ENCODE data around the gene MYRF.

MYRF gene

DNA sequence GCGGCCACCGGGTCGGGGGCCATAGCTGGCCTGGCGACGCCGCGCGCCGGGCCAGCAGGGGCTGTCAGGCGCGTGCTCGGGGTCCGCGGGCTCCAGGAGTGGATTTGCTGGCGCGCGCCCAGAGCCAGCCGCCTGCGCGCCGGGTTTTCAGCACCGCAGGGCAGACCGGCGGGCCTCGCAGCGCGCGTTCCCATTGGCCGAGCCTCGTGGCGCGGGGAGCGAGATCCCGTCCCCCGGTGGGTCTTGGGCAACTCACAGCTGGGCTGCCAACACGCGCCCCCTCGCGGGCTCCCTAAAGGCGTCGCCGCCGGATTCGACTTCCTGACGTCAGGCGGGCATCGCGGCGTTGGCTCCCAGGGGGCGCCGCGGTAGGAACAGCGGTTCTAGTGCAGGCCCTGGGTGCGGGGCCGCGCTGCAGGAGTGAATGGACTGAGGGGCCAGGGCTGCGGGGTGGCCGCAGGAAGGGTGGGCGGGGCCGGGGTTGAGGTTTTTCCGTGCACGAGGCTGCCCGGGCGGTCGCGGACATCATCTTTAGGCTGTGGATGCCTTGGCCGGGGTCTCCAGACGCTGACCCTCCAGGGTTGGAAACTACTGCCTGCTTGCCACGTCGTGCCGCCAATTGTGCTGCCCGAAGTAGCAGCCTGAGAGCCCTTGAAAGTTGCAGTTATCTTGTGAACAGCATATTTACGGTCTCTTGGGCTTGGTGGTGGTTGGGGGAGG, 64.5 kb downstream of the MYRF start, which contains the start of gene FADS1 (continued):
- TF ChIP-seq, protein P1, sequence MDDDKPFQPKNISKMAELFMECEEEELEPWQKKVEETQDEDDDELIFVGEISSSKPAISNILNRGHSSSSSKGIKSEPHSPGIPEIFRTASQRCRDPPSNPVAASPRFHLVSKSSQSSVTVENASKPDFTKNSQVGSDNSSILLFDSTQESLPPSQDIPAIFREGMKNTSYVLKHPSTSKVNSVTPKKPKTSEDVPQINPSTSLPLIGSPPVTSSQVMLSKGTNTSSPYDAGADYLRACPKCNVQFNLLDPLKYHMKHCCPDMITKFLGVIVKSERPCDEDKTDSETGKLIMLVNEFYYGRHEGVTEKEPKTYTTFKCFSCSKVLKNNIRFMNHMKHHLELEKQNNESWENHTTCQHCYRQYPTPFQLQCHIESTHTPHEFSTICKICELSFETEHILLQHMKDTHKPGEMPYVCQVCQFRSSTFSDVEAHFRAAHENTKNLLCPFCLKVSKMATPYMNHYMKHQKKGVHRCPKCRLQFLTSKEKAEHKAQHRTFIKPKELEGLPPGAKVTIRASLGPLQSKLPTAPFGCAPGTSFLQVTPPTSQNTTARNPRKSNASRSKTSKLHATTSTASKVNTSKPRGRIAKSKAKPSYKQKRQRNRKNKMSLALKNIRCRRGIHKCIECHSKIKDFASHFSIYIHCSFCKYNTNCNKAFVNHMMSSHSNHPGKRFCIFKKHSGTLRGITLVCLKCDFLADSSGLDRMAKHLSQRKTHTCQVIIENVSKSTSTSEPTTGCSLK (tag by site-specific recombination; IDR thresholded peaks at IDR 0.05): no peak
- TF ChIP-seq ZBTB8A (tag by site-specific recombination; IDR thresholded peaks at IDR 0.05) (peak; percentile 100), ZNF155 (tag by site-specific recombination; IDR thresholded peaks at IDR 0.05) (no peak), ZNF416 (tag by site-specific recombination; IDR thresholded peaks at IDR 0.05) (no peak), ZNF169 (tag by site-specific recombination; IDR thresholded peaks at IDR 0.05) (no peak), ZBTB21 (tag by site-specific recombination; IDR thresholded peaks at IDR 0.05) (peak; percentile 78), ZNF555 (tag by site-specific recombination; conservative IDR thresholded peaks at IDR 0.05) (no peak), HOXD13 (CRISPR knock-in tag; IDR thresholded peaks at IDR 0.05; ENCODE audit: borderline replicate concordance) (no peak), KLF1 (tag by site-specific recombination; IDR thresholded peaks at IDR 0.05) (peak; percentile 46), ZNF677 (tag by site-specific recombination; IDR thresholded peaks at IDR 0.05) (no peak), RBAK (tag by site-specific recombination; IDR thresholded peaks at IDR 0.05) (no peak), ZBTB1 (tag by site-specific recombination; IDR thresholded peaks at IDR 0.05) (no peak), ZNF121 (tag by site-specific recombination; IDR thresholded peaks at IDR 0.05) (peak; percentile 44; the same call in 1 of the 2 replicates)
- TF ChIP-seq, protein P2, sequence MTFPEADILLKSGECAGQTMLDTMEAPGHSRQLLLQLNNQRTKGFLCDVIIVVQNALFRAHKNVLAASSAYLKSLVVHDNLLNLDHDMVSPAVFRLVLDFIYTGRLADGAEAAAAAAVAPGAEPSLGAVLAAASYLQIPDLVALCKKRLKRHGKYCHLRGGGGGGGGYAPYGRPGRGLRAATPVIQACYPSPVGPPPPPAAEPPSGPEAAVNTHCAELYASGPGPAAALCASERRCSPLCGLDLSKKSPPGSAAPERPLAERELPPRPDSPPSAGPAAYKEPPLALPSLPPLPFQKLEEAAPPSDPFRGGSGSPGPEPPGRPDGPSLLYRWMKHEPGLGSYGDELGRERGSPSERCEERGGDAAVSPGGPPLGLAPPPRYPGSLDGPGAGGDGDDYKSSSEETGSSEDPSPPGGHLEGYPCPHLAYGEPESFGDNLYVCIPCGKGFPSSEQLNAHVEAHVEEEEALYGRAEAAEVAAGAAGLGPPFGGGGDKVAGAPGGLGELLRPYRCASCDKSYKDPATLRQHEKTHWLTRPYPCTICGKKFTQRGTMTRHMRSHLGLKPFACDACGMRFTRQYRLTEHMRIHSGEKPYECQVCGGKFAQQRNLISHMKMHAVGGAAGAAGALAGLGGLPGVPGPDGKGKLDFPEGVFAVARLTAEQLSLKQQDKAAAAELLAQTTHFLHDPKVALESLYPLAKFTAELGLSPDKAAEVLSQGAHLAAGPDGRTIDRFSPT (tag by site-specific recombination; IDR thresholded peaks at IDR 0.05): peak; percentile 87

DNA sequence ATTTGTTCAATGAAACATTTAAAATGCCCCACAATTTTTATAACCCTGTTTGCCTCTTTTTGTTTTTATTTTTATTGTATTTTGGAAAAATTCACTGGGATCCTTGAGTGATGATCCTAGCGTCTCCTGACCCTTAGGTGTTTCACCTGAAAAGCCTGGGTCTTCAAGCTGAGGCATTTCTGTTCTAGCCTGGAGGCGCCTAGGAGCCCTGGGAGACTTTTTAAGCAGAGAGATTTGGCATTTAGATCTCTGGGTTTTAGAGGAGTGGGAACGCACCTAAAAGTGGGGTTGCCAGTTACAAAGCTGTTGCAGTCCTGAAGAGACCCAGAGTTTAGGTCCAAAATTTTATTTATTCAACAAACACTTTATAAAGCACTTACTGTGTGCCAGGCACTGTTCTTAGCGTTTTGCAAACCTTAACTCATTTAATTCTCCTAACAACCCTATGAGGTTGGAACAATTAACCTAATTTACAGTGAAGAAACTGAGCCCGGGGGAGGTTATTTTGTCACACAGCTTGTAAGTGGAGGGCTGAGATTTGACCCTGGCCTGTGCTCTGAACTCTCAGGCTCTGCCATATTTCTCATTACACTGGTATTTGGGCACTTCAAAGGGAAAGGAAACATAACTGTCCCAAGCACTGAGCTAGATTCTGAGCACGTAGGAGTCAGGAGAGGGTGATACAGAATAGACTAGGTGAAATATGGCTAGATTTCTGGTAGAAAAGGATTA, 65.2 kb downstream of the MYRF start:
- ChIA-PET CTCF (interaction anchor here (0.6 to 6.0 kb wide), 8 partner anchors 10 to 346 kb away, joined by 3 to 40 read pairs (median 5); partner anchors contain the start of gene FADS2), POLR2A (interaction anchor here (1.0 to 4.8 kb wide), 3 partner anchors 11 to 26 kb away, joined by 6 to 55 read pairs (median 38); partner anchors contain the start of genes FADS2, FEN1 and TMEM258)
- Histone ChIP-seq H3K4me1 (ENCODE audit: control insufficient read depth, insufficient read depth, low read length) (no peaks in the 10 kb centered on the region), H3K4me3 (ENCODE audit: low read depth, low read length) (peak overlapping the region; percentile 64; the same call in 1 of the 2 replicates), H3K36me3 (ENCODE audit: control insufficient read depth in 2 of 2, insufficient read depth in 1 of 2, low read length in 2 of 2) (peaks cover 0 to 4% of the 10 kb centered on the region in 2 experiments; a peak in 1 of 3 replicates), H3K27ac (ENCODE audit: extremely low read depth, low read depth, low read length) (peak overlapping the region; percentile 76; the same call in 1 of the 2 replicates), H3K9me3 (ENCODE audit: control insufficient read depth, insufficient read depth, low read depth, low read length) (no peaks in the 10 kb centered on the region)
- TF ChIP-seq ZNF335 (tag by site-specific recombination; conservative IDR thresholded peaks at IDR 0.05) (peak; percentile 70), ZNF548 (tag by site-specific recombination; IDR thresholded peaks at IDR 0.05) (no peak), GLIS1 (tag by site-specific recombination; IDR thresholded peaks at IDR 0.05) (peak; percentile 10; the same call in 1 of the 2 replicates), ZFHX2 (tag by site-specific recombination; conservative IDR thresholded peaks at IDR 0.05) (no peak)
- TF ChIP-seq, protein P3, sequence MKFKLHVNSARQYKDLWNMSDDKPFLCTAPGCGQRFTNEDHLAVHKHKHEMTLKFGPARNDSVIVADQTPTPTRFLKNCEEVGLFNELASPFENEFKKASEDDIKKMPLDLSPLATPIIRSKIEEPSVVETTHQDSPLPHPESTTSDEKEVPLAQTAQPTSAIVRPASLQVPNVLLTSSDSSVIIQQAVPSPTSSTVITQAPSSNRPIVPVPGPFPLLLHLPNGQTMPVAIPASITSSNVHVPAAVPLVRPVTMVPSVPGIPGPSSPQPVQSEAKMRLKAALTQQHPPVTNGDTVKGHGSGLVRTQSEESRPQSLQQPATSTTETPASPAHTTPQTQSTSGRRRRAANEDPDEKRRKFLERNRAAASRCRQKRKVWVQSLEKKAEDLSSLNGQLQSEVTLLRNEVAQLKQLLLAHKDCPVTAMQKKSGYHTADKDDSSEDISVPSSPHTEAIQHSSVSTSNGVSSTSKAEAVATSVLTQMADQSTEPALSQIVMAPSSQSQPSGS (tag by site-specific recombination; IDR thresholded peaks at IDR 0.05; ENCODE audit: low read depth): no peak
